ENCODE results near the gene EDA.

GRCh38 chrX:69991685-69992084 is 375.8 kb downstream of the EDA start:
- TF ChIP-seq CTCF (IDR thresholded peaks at IDR 0.05 in 2 of 3, conservative IDR thresholded peaks at IDR 0.05 in 1 of 3; ENCODE audit: control insufficient read depth in 2 of 3, extremely low read depth in 1 of 3, insufficient read depth in 1 of 3, low read depth in 3 of 3, low read length in 3 of 3), result no peak
- TF ChIP-seq ZNF622 (IDR thresholded peaks at IDR 0.05), result no peak
- TF ChIP-seq KLF5 (IDR thresholded peaks at IDR 0.05; ENCODE audit: partially characterized antibody), result no peak
- no peak for TF ChIP-seq EP300 (IDR thresholded peaks at IDR 0.05; ENCODE audit: borderline replicate concordance in 1 of 2, control insufficient read depth in 1 of 2, low read depth in 2 of 2, low read length in 2 of 2)
- no peak for TF ChIP-seq POLR2AphosphoS5 (IDR thresholded peaks at IDR 0.05; ENCODE audit: low read length)
- TF ChIP-seq EZH2 (IDR thresholded peaks at IDR 0.05; ENCODE audit: borderline replicate concordance, control insufficient read depth, low read depth, low read length), result no peak
- TF ChIP-seq CBX3 (IDR thresholded peaks at IDR 0.05; ENCODE audit: borderline replicate concordance, low read depth), result no peak
- no peak for TF ChIP-seq SP1 (IDR thresholded peaks at IDR 0.05; ENCODE audit: low read depth, low read length)
- no peak for TF ChIP-seq REST (IDR thresholded peaks at IDR 0.05; ENCODE audit: low read depth, low read length)
- no peak for TF ChIP-seq POLR2A (IDR thresholded peaks at IDR 0.05; ENCODE audit: low read depth, low read length)
- TF ChIP-seq TAF1 (IDR thresholded peaks at IDR 0.05; ENCODE audit: borderline replicate concordance, low read depth, low read length), result no peak
